GM21723 (cell line): ENCODE results near the gene ATXN2L.

Experiments used
- ATAC-seq: cut with Tn5 transposase; IDR thresholded peaks from one replicate; pipeline ENCODE4 v1.9.1; 2021; ENCODE audit warnings: mild to moderate bottlenecking, moderate library complexity; ENCODE audit not compliant: unreplicated experiment

ATXN2L gene

DNA sequence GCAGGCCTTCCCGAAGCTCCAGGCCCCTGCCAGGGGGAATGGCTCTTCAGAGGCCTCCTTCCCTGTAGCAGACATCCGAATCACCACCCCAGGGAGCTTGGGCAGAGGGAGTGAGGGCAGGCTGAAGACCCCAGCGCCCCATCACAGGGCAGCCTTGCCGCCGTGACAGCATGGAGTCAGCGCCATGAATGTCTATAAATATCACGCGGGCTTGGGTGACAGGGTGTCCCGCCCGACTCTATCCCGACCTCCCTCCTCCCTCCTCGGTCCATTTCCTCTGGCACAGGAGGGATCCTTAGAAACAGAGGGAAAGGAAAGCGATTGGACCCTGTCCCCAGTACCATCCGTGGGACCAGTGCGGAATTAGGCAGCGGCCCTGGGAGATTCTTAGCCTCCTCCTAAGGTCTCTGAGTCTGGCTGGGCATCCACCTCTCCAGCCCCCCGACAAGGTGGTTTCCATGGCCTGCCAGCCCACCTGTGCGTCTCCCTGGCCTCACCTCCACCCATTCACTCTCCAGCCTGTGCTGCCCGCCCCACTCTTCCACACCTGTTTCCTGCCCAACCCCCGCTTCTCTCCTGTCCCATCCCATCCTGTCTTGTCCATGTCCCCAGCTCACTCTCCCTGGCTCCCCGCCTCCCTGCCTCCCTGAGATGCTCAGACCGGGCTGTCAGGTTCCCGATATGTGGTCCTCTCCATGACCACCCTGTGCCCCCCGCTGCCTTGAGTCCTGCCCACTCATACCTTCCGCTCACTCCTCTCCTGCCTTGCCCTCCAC is 60.6 kb downstream of the ATXN2L start:
- ATAC-seq = no peak

DNA sequence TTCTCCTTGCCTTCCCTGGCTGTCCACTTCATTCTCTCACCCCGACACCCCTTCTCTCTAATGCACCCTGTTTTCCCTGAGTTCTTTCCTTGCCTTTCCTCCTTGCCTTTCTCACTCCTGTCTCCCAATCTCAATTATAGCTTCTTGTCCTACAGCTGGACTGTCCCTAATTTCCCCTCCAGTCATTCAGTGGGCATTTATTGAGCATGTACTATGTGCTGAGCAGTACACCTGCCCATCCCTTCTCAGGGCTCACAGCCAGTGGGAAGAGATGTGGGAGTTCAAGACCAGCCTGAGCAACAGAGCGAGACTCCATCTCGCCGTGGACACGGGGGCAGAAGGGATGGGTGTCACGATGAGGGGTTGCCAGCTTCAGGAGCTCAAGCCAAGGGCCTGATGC is 61.2 kb downstream of the ATXN2L start:
- ATAC-seq = no peak
